Breast epithelium (tissue), 3 donors: Measurements from ENCODE around the gene SLC18A2.
"Not testable (repeated sequence)": the region's sequence is repeated elsewhere in the genome, so short reads cannot be mapped to it uniquely, and the experiment has no call there.

Experiments used
- POLR2A ChIP-seq: fragments of 450-650 bp; IDR thresholded peaks from one replicate; pipeline ENCODE4 v1.6.1; 2016; ENCODE audit warnings: antibody characterized with exemption, mild to moderate bottlenecking, moderate library complexity
- TF ChIP-seq, protein P1 (sequence below), 3 donors: fragments of 450-650 bp; IDR thresholded peaks; one replicate each; pipeline ENCODE4 v1.5.1; 2016 to 2017; ENCODE audit warnings: antibody characterized with exemption in 3 of 3, mild to moderate bottlenecking in 3 of 3, moderate library complexity in 3 of 3

DNA sequence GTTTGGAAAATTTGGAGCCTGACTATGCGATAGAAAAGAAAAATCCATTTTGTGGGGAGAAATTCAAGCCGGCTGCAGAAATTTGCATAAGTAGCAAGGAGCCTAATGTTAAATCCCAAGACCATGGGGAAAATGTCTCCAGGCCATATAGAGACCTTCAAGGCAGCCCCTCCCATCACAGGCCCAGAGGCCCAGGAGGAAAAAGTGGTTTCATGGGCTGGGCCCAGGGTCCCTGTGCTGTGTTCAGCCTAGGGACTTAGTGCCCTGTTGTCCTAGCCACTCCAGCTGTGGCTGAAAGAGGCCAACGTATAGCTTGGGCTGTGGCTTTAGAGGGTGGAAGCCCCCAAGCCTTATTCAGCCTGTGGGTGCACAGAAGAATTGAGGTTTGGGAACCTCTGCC is 62.5 kb downstream of the SLC18A2 start:
- TF ChIP-seq, protein P1, sequence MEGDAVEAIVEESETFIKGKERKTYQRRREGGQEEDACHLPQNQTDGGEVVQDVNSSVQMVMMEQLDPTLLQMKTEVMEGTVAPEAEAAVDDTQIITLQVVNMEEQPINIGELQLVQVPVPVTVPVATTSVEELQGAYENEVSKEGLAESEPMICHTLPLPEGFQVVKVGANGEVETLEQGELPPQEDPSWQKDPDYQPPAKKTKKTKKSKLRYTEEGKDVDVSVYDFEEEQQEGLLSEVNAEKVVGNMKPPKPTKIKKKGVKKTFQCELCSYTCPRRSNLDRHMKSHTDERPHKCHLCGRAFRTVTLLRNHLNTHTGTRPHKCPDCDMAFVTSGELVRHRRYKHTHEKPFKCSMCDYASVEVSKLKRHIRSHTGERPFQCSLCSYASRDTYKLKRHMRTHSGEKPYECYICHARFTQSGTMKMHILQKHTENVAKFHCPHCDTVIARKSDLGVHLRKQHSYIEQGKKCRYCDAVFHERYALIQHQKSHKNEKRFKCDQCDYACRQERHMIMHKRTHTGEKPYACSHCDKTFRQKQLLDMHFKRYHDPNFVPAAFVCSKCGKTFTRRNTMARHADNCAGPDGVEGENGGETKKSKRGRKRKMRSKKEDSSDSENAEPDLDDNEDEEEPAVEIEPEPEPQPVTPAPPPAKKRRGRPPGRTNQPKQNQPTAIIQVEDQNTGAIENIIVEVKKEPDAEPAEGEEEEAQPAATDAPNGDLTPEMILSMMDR (IDR thresholded peaks at IDR 0.05), result not testable (repeated sequence)
- TF ChIP-seq POLR2A, result not testable (repeated sequence)
